IMR-90 (cell line): Measurements from ENCODE around the gene TTC9. TPM values are rescaled to one million over a fixed set of nuclear protein-coding genes. Genes with fewer than 3 reads are reported as not detected.

Experiments used
- ATAC-seq: fragments of 200-7000 bp; cut with Tn5 transposase; 2 replicates; pipeline ENCODE4 v1.9.1; 2020; ENCODE audit warnings: low read depth, mild to moderate bottlenecking, moderate library complexity
- BruUV-seq: library from RNA; stranded (reverse); fragments of 400-500 nt; replicated peaks from 2 replicates; lab custom pipeline; 2021; lab: Mats Ljungman, UMichigan
- CTCF ChIA-PET: fragments of 300-600 bp; formaldehyde crosslinking; extraction: SDS; loops from one replicate; lab custom pipeline; 2021; ENCODE audit warnings: antibody characterized with exemption; lab: Yijun Ruan, JAX
- POLR2A ChIA-PET: fragments of 300-600 bp; sonication (Branson Sonifier 250); formaldehyde crosslinking; loops from one replicate; lab custom pipeline; 2022; ENCODE audit warnings: antibody characterized with exemption; ENCODE audit not compliant: unreplicated experiment; lab: Charles Lee
- DNase-seq: peaks from one replicate; pipeline ENCODE4 v3.0.0; 2013
- H2AFZ ChIP-seq: replicated peaks from 2 replicates; pipeline ENCODE3; 2013; ENCODE audit warnings: low read length, mild to moderate bottlenecking; ENCODE audit not compliant: poor library complexity
- H2AK5ac ChIP-seq: 2 replicates; pipeline ENCODE4 v1.6.1; 2013; ENCODE audit warnings: low read depth, low read length, inconsistent platforms
- H2AK9ac ChIP-seq: replicated peaks from 2 replicates; pipeline ENCODE3; 2013; ENCODE audit warnings: mild to moderate bottlenecking, low read depth, low read length, moderate library complexity; ENCODE audit not compliant: poor library complexity
- H2BK120ac ChIP-seq: 2 replicates; pipeline ENCODE4 v1.6.1; 2013; ENCODE audit warnings: low read depth, low read length, inconsistent platforms
- H2BK15ac ChIP-seq: 3 replicates; pipeline ENCODE4 v1.6.1; 2013; ENCODE audit warnings: low read depth, low read length, inconsistent platforms
- H2BK20ac ChIP-seq: 2 replicates; pipeline ENCODE4 v1.6.1; 2013; ENCODE audit warnings: low read depth, mild to moderate bottlenecking, inconsistent platforms, low read length, moderate library complexity
- H2BK5ac ChIP-seq: 2 replicates; pipeline ENCODE4 v1.6.1; 2013; ENCODE audit warnings: mild to moderate bottlenecking, low read depth, low read length, inconsistent platforms; ENCODE audit not compliant: poor library complexity, severe bottlenecking
- H3K14ac ChIP-seq: replicated peaks from 2 replicates; pipeline ENCODE4 v1.6.1; 2013; ENCODE audit warnings: low read depth, low read length, inconsistent platforms
- H3K18ac ChIP-seq: 2 replicates; pipeline ENCODE4 v1.6.1; 2013; ENCODE audit warnings: low read depth, low read length, control low read depth
- H3K23ac ChIP-seq: 2 replicates; pipeline ENCODE4 v1.6.1; 2013; ENCODE audit warnings: low read depth, low read length, inconsistent platforms
- H3K27ac ChIP-seq: 2 replicates; pipeline ENCODE4 v1.5.1; 2013; ENCODE audit warnings: mild to moderate bottlenecking, control low read depth, low read length; ENCODE audit not compliant: insufficient read depth
- H3K27me3 ChIP-seq: 2 replicates; pipeline ENCODE4 v1.6.1; 2013; ENCODE audit warnings: low read length; ENCODE audit not compliant: control insufficient read depth, insufficient read depth
- H3K36me3 ChIP-seq: 2 replicates; pipeline ENCODE4 v1.6.1; 2013; ENCODE audit warnings: low read length, mixed read lengths; ENCODE audit not compliant: control insufficient read depth, insufficient read depth
- H3K4ac ChIP-seq: 2 replicates; pipeline ENCODE4 v1.6.1; 2013; ENCODE audit warnings: low read depth, low read length, inconsistent platforms
- H3K4me1 ChIP-seq: 2 replicates; pipeline ENCODE4 v1.6.1; 2013; ENCODE audit warnings: low read length, mixed read lengths; ENCODE audit not compliant: control insufficient read depth, insufficient read depth
- H3K4me2 ChIP-seq: 2 replicates; pipeline ENCODE4 v1.6.1; 2013; ENCODE audit warnings: low read depth, mild to moderate bottlenecking, control low read depth, low read length, moderate library complexity
- H3K4me3 ChIP-seq: 2 replicates; pipeline ENCODE4 v1.5.1; 2013; ENCODE audit warnings: low read depth, mild to moderate bottlenecking, control low read depth, low read length, moderate library complexity; ENCODE audit not compliant: insufficient read depth
- H3K56ac ChIP-seq: 2 replicates; pipeline ENCODE4 v1.6.1; 2013; ENCODE audit warnings: low read length, inconsistent platforms; ENCODE audit not compliant: insufficient read depth; ENCODE audit errors: extremely low read depth
- H3K79me1 ChIP-seq, 2 experiments: 2 replicates each; pipeline ENCODE4 v1.6.1; 2013; ENCODE audit warnings: low read length in 2 of 2, inconsistent platforms in 1 of 2, low read depth in 1 of 2
- H3K9ac ChIP-seq: 2 replicates; pipeline ENCODE4 v1.6.1; 2013; ENCODE audit warnings: low read depth, low read length, control low read depth
- H3K9me1 ChIP-seq: 2 replicates; pipeline ENCODE4 v1.6.1; 2013; ENCODE audit warnings: low read length, inconsistent platforms; ENCODE audit not compliant: insufficient read depth
- H3K9me3 ChIP-seq: 2 replicates; pipeline ENCODE4 v1.6.1; 2013; ENCODE audit warnings: low read length; ENCODE audit not compliant: control insufficient read depth, insufficient read depth
- H4K20me1 ChIP-seq: 2 replicates; pipeline ENCODE4 v1.6.1; 2013; ENCODE audit warnings: low read length, inconsistent platforms; ENCODE audit not compliant: insufficient read depth
- H4K5ac ChIP-seq: 2 replicates; pipeline ENCODE4 v1.6.1; 2013; ENCODE audit warnings: mild to moderate bottlenecking, low read depth, low read length, control low read depth
- H4K8ac ChIP-seq, 2 experiments: 2 replicates each; pipeline ENCODE4 v1.6.1; 2013; ENCODE audit warnings: low read depth in 2 of 2, low read length in 2 of 2, control low read depth in 1 of 2, inconsistent platforms in 1 of 2
- H4K91ac ChIP-seq: 2 replicates; pipeline ENCODE4 v1.6.1; 2013; ENCODE audit warnings: low read depth, low read length, inconsistent platforms; ENCODE audit not compliant: insufficient read depth
- BHLHE40 ChIP-seq: fragments of 150-350 bp; IDR thresholded peaks from 2 replicates; pipeline ENCODE4 v1.6.1; 2016; ENCODE audit warnings: mild to moderate bottlenecking, low read depth, low read length
- CEBPB ChIP-seq: IDR thresholded peaks from 2 replicates; pipeline ENCODE4 v1.6.1; 2012; ENCODE audit warnings: low read depth, low read length, improper control_type of control experiment
- CHD1 ChIP-seq: IDR thresholded peaks from 2 replicates; pipeline ENCODE4 v1.6.1; 2012; ENCODE audit warnings: low read depth, low read length, improper control_type of control experiment
- ELK1 ChIP-seq: fragments of 150-350 bp; IDR thresholded peaks from 2 replicates; pipeline ENCODE4 v1.6.1; 2016; ENCODE audit warnings: low read depth, mild to moderate bottlenecking, low read length, moderate library complexity, borderline replicate concordance
- FOS ChIP-seq: fragments of 150-350 bp; IDR thresholded peaks from 2 replicates; pipeline ENCODE4 v1.6.1; 2016; ENCODE audit warnings: low read depth, low read length
- MAFK ChIP-seq: IDR thresholded peaks from 2 replicates; pipeline ENCODE4 v1.6.1; 2012; ENCODE audit warnings: low read depth, low read length, improper control_type of control experiment
- MAZ ChIP-seq: IDR thresholded peaks from 2 replicates; pipeline ENCODE4 v1.6.1; 2012; ENCODE audit warnings: low read depth, mild to moderate bottlenecking, low read length, improper control_type of control experiment, moderate library complexity, borderline replicate concordance
- MXI1 ChIP-seq: IDR thresholded peaks from 2 replicates; pipeline ENCODE4 v1.6.1; 2012; ENCODE audit warnings: low read depth, mild to moderate bottlenecking, low read length, moderate library complexity, borderline replicate concordance
- NFE2L2 ChIP-seq: fragments of 150-350 bp; IDR thresholded peaks from 2 replicates; pipeline ENCODE4 v1.6.1; 2016; ENCODE audit warnings: low read depth, mild to moderate bottlenecking, low read length
- POLR2A ChIP-seq: IDR thresholded peaks from 2 replicates; pipeline ENCODE4 v1.6.1; 2012; ENCODE audit warnings: mild to moderate bottlenecking, low read depth, low read length
- RAD21 ChIP-seq: IDR thresholded peaks from 2 replicates; pipeline ENCODE4 v1.6.1; 2012; ENCODE audit warnings: low read length, improper control_type of control experiment
- RFX5 ChIP-seq: IDR thresholded peaks from 2 replicates; pipeline ENCODE4 v1.8.0; 2012; ENCODE audit warnings: low read depth, mild to moderate bottlenecking, low read length, moderate library complexity
- SMC3 ChIP-seq: fragments of 150-350 bp; IDR thresholded peaks from 2 replicates; pipeline ENCODE4 v1.6.1; 2016; ENCODE audit warnings: low read depth, mild to moderate bottlenecking, antibody characterized with exemption, low read length, moderate library complexity
- USF2 ChIP-seq: fragments of 150-350 bp; IDR thresholded peaks from 2 replicates; pipeline ENCODE4 v1.6.1; 2017; ENCODE audit warnings: mild to moderate bottlenecking, antibody characterized with exemption, low read length, low read depth
- WGBS, 2 experiments: methylation state at CpG; one replicate each; pipeline versions ENCODE4 v1.1.5 to v1.1.7; 2013; ENCODE audit warnings: missing lambda C conversion rate in 2 of 2; ENCODE audit not compliant: insufficient read length in 1 of 2; ENCODE audit errors: extremely low coverage in 2 of 2; 5-methylcytosine and 5-hydroxymethylcytosine counted together
- dilution Hi-C: fragments of 300-500 bp; cut with HindIII; formaldehyde crosslinking; loops from one replicate; pipeline ENCODE4 v1.14.3; 2018; ENCODE audit warnings: low sequenced_read_pairs; ENCODE audit not compliant: unreplicated experiment
- in situ Hi-C: fragments of 300-500 bp; cut with MboI; formaldehyde crosslinking; loops from 3 replicates; pipeline ENCODE4 v1.14.3; 2019; ENCODE audit warnings: low sequenced_read_pairs, inconsistent platforms, mixed read lengths
- intact Hi-C: fragments of 100-400 bp; cut with micrococcal nuclease; formaldehyde crosslinking; loops from 2 replicates; pipeline ENCODE4 v1.10.0; 2022
- polyA plus RNA-seq, 3 experiments: library from polyadenylated mRNA; depleted of rRNA; stranded (reverse); fragments of >200 nt; gene quantifications; 2 replicates each; pipeline ENCODE4 v1.2.3, GENCODE V29; 2012; ENCODE audit warnings: low replicate concordance in 1 of 3
- total RNA-seq: library from RNA; depleted of rRNA; stranded (reverse); fragments of >200 nt; gene quantifications from 2 replicates; pipeline ENCODE4 v1.2.3, GENCODE V29; 2012

The TTC9 gene
- total and polyA plus RNA-seq, 2 of the 4 experiments (the other 2 are of a cell fraction), result 0.02 TPM; not detected in 1

GRCh38 chr14:70721542-70721941, 79.8 kb downstream of the TTC9 start:
- no peak overlapping the region for H2BK15ac ChIP-seq
- no peak overlapping the region for H3K56ac ChIP-seq
- peaks cover 7% of the 10 kb centered on the region for H3K27me3 ChIP-seq
- H3K79me1 ChIP-seq, result no peaks in the 10 kb centered on the region
- CTCF ChIA-PET, result no interaction called here
- H3K9me3 ChIP-seq, result no peaks in the 10 kb centered on the region
- intact Hi-C loops, result no loop called here
- H4K91ac ChIP-seq, result no peak overlapping the region
- no peak overlapping the region for H3K4ac ChIP-seq
- H2AFZ ChIP-seq, result no peak overlapping the region
- BruUV-seq, result no TSS peak
- H2AK5ac ChIP-seq, result no peak overlapping the region
- no peak overlapping the region for H2AK9ac ChIP-seq
- no peak overlapping the region for H4K5ac ChIP-seq
- H2BK20ac ChIP-seq, result no peak overlapping the region
- in situ Hi-C loops, result no loop called here
- H2BK5ac ChIP-seq, result no peak overlapping the region
- no peak for ATAC-seq
- H2BK120ac ChIP-seq, result no peak overlapping the region
- no peak overlapping the region for H3K4me3 ChIP-seq
- no peaks in the 10 kb centered on the region for H3K36me3 ChIP-seq
- H3K23ac ChIP-seq, result no peak overlapping the region
- no peak overlapping the region for H3K27ac ChIP-seq
- H3K4me2 ChIP-seq, result no peak overlapping the region
- no CpG with 5 or more reads among the region's 2 CpGs for WGBS, 2 experiments
- H3K14ac ChIP-seq, result no peak overlapping the region
- H4K8ac ChIP-seq, result no peak overlapping the region
- no peak for TF ChIP-seq MXI1
- no peak for TF ChIP-seq USF2
- TF ChIP-seq MAZ, result no peak
- no peak for TF ChIP-seq CHD1
- no peak for TF ChIP-seq BHLHE40
- no peak for TF ChIP-seq NFE2L2
- TF ChIP-seq FOS, result no peak
- no peak for TF ChIP-seq POLR2A
- no peak for TF ChIP-seq SMC3
- no peak for TF ChIP-seq MAFK
- TF ChIP-seq ELK1, result no peak
- no peak for TF ChIP-seq CEBPB
- no peak for TF ChIP-seq RFX5
- TF ChIP-seq RAD21, result no peak
- no peak overlapping the region for H3K9ac ChIP-seq
- DNase-seq, result peak; percentile 23
- H3K4me1 ChIP-seq, result no peaks in the 10 kb centered on the region
- no peak overlapping the region for H3K18ac ChIP-seq
- no peaks in the 10 kb centered on the region for H4K20me1 ChIP-seq
- no peaks in the 10 kb centered on the region for H3K9me1 ChIP-seq
- POLR2A ChIA-PET, result no interaction called here
- dilution Hi-C loops, result no loop called here
